Chondrocyte (in vitro differentiated cells): Measurements from ENCODE around the gene WDR20. TPM values are rescaled to one million over a fixed set of nuclear protein-coding genes. Genes with fewer than 3 reads are reported as not detected.
A peak's percentile ranks its signal among the peaks of the same experiment; 100 is the strongest.

Source experiments
- DNase-seq: peaks from one replicate; pipeline ENCODE4 v3.0.0; 2021; ENCODE audit warnings: mixed read lengths, low spot score
- H3K27ac Mint-ChIP-seq: one replicate; pipeline ENCODE4 v1.8.0; 2021; ENCODE audit warnings: mild to moderate bottlenecking, moderate library complexity, mixed read lengths; ENCODE audit not compliant: unreplicated experiment
- H3K27me3 Mint-ChIP-seq: 2 replicates; pipeline ENCODE4 v1.8.0; 2021; ENCODE audit warnings: low read depth, mixed read lengths
- H3K36me3 Mint-ChIP-seq: 2 replicates; pipeline ENCODE4 v1.8.0; 2021; ENCODE audit warnings: low read depth, mixed read lengths
- H3K4me1 Mint-ChIP-seq: 2 replicates; pipeline ENCODE4 v1.8.0; 2021; ENCODE audit warnings: low read depth, mild to moderate bottlenecking, mixed read lengths
- H3K4me3 Mint-ChIP-seq: one replicate; pipeline ENCODE4 v1.8.0; 2021; ENCODE audit warnings: mild to moderate bottlenecking, moderate library complexity, mixed read lengths; ENCODE audit not compliant: unreplicated experiment
- H3K9me3 Mint-ChIP-seq: 2 replicates; pipeline ENCODE4 v1.8.0; 2021; ENCODE audit warnings: low read depth, mixed read lengths
- CTCF ChIP-seq: fragments of 200-600 bp; sonication (generic); IDR thresholded peaks from 2 replicates; pipeline ENCODE4 v1.5.0; 2021; ENCODE audit warnings: antibody characterized with exemption, mild to moderate bottlenecking, moderate library complexity
- total RNA-seq: library from RNA; stranded (reverse); gene quantifications from 3 replicates; pipeline ENCODE4 v1.2.1, GENCODE V29; 2021

The WDR20 gene
- total RNA-seq, 1 donor from 2014 or later, result 23.0 TPM

- Mint-ChIP-seq H3K27me3 (no peaks in the 10 kb centered on the region), H3K4me1 (peaks cover 16% of the 10 kb centered on the region), H3K4me3 (no peak overlapping the region), H3K9me3 (no peaks in the 10 kb centered on the region), H3K36me3 (peaks cover 19% of the 10 kb centered on the region), H3K27ac (no peak overlapping the region)
- no peak for TF ChIP-seq CTCF
- no peak for DNase-seq
Measured at GRCh38 chr14:102211240-102211639, 71.5 kb downstream of the WDR20 start.

DNA sequence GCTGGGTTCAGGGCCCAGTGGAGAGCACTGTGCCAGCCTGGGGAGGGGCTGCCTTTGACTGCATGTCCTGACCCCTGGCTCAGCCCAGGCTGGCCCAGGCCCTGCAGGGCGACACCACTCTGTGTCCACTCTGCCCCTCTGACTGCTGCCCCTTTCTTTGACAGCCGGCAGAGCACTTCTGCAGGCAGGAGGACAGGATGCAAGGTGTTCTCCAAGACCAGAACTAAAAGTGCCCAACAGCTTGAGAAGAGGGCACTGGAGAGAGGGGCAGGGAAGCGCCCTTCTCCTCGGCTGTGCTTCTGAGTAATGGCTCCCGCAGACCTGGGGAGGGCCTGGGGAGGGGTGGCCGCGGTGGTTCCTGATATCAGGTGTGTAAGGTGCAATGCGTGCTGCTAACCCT is 72.7 kb downstream of the WDR20 start:
- TF ChIP-seq CTCF, result no peak
- DNase-seq, result no peak
- Mint-ChIP-seq H3K4me1 (peaks cover 16% of the 10 kb centered on the region), H3K4me3 (no peak overlapping the region), H3K27me3 (no peaks in the 10 kb centered on the region), H3K36me3 (peaks cover 13% of the 10 kb centered on the region), H3K27ac (no peak overlapping the region), H3K9me3 (no peaks in the 10 kb centered on the region)

DNA sequence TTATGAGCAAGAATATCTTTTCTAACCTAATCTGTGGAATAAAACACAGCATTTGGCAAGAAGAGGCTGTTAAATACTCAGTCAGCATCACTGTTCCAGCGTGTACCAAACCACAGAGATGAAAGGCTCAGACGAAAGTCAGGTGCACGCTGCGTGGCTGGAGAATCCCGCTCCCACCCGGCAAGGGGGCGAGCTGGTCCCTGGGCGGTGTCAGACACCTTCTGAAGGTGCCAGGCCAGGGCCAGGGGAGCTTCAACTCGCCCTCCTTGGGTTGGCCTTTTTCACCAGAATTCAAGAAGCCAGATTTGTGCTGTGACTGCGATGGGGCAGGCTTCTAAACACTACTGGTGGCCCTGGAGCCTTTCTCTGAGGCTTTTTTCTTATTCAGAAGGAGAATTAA is 73.1 kb downstream of the WDR20 start:
- peaks cover 11% of the 10 kb centered on the region for H3K36me3 Mint-ChIP-seq
- no peak for TF ChIP-seq CTCF
- no peak overlapping the region for H3K4me3 Mint-ChIP-seq
- DNase-seq, result no peak
- no peaks in the 10 kb centered on the region for H3K9me3 Mint-ChIP-seq
- no peak overlapping the region for H3K27ac Mint-ChIP-seq
- no peaks in the 10 kb centered on the region for H3K27me3 Mint-ChIP-seq
- peaks cover 16% of the 10 kb centered on the region for H3K4me1 Mint-ChIP-seq

DNA sequence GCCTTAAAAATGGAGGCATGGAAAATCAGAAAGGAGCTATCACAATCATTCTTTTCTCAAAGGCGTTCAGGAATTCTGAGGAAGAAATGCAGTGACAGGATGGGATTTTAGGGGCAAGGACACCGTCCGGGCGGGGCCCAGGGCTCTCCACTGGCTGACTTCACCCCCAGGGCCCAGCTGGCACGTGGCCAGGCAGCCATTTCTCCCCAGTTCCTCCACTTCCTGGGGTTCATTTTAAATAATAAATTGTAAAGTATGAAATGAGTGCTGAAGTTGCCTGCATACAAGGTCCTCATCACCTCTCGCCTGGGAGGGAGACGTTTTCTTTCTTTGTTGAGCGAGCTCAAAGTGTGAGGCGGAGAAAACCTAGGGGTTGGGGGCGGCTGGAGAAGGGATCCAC is 73.8 kb downstream of the WDR20 start:
- no peak for TF ChIP-seq CTCF
- H3K27me3 Mint-ChIP-seq, result no peaks in the 10 kb centered on the region
- peaks cover 10% of the 10 kb centered on the region for H3K36me3 Mint-ChIP-seq
- H3K4me3 Mint-ChIP-seq, result no peak overlapping the region
- DNase-seq, result no peak
- H3K9me3 Mint-ChIP-seq, result no peaks in the 10 kb centered on the region
- no peak overlapping the region for H3K27ac Mint-ChIP-seq
- H3K4me1 Mint-ChIP-seq, result peaks cover 16% of the 10 kb centered on the region

DNA sequence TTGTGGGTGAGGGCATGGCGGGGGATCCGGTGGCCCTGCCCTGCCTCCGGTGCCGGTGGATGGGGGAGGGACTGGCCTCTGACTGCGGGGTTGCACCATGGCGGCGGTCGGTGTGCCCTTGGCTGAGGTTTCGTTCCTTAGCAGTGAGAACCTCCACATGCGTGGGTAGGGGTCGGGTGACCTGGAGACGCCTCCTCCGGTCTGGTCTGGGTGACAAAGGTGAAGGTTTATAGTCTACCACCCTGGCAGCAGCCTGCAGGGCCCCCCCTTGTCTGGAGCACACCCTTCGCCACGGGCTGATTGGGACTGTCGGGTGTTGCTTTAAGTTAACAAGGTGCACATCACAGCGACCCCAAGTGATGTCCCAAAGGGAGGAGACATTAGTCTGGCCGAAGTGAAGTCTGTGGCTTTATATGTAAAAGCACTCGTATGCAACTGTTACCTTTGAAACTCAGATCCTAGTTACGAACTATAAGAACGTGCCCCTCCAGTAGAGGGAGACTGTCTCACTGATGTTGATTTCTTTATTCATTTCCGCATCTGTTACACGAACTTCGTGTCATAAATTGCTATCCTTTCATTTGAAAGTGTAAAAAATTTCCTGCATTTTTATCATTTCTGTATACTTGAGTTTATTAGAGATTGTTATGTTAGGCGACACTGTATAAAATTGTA is 74.4 kb downstream of the WDR20 start:
- no peak for DNase-seq
- Mint-ChIP-seq H3K4me3 (no peak overlapping the region), H3K36me3 (peaks cover 6% of the 10 kb centered on the region), H3K4me1 (peaks cover 16% of the 10 kb centered on the region), H3K27me3 (no peaks in the 10 kb centered on the region), H3K9me3 (no peaks in the 10 kb centered on the region), H3K27ac (peak overlapping the region; percentile 2)
- peak; percentile 55 for TF ChIP-seq CTCF
